ENCODE measurements around the gene ADPRH.

ADPRH gene

DNA sequence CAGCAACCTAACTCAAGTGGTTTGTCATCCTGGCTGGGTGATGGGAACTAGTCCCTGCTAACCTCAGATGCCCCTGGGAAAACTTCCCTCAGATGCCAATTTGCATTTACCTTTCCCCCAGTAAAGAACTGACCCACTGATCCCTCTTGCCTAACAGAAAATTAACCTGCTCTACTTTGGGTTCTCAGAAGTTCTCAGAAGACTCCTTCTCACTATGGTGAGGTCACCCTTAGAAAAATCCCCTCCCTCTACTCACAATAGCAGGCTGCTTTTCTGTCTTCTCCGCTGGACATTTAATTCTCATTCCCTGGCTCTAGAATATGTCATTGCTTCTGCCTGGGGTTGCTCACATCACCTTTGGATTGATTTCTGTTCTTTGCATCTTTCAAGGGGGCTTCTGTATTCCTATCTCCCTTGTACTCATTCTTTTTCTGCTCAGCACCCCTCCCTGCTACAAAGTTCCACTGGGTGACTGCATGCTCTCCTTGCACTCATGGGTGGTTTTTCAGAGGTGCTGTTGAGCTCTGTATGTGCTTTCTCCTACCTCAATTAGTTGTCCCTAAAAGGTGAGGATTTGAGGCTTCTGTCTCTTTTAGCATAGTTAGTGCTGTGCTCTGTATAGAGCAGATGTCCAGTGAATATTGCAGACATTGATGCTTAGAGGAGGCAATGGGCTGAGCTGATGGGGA, 19.3 kb downstream of the ADPRH start:
- DNase-seq (ENCODE audit: low read depth) = no peak

DNA sequence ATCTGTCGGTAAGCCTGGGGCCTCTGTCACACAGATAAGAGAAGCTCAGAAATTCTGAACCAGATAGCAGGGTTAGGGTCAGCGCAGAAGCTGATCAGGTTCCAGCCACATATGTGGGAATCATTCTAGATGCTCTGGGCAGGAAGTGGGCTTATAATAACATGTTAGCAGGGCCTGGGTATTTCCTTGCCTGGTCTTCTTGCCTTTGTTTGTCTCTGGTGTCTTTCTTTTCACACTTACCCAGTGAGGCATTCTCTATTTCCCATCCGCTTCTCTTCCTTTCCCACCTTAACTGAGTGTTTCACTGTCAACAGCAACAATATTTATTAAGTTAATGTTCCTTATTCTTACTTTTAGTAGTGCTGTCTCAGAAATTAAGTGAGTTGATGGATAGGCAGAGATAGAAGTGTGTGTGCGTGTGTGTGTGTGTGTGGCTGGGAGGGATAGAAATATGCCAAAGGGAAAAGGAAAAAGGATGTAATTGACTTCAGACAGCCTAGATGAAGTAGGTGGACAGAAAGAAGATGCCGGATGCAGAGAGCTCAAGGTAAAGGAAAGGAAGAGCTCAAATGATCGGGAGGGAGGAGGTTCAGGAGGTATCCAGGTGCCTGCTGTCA, 20.4 kb downstream of the ADPRH start:
- no peak for DNase-seq (ENCODE audit: low read depth)

DNA sequence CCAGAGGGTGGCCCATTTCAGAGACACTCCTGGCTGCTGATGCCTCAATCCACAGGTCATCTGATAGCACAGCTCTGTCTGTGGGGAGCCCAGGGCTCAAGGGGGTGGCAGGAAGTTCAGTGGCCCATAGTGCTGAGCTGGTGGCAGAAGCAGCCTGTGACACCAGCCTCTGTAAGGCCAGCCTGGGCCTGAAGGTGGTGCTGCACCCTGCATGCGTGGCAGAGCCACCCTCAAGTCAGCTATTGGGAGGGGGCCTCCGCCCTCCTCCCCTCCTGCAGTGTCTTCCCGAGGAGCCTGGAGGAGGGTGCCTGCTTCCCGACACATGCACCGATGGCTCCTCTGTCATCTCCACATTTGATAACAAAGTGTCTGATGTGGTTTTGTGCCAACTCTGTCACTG, 21.4 kb downstream of the ADPRH start:
- no peak for DNase-seq (ENCODE audit: low read depth)

DNA sequence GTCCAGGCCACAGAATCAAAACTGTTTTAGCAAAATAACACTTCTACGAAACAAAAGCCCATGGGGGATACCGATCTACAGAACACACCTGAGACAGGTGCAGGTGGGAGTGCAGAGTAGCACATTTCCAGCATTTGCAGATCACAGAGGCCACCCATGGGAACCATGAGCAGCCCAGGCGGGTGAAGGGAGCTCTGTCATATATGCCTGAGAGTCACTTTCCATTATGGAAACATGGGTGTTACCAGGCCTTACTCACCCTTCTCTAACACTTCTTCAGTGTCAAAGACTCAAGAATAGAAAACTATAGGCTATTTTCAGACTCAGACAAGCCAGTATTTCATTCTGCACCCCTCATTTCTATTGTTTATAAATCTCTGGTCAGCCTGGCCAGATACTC, 21.9 kb downstream of the ADPRH start:
- DNase-seq (ENCODE audit: low read depth) = no peak

DNA sequence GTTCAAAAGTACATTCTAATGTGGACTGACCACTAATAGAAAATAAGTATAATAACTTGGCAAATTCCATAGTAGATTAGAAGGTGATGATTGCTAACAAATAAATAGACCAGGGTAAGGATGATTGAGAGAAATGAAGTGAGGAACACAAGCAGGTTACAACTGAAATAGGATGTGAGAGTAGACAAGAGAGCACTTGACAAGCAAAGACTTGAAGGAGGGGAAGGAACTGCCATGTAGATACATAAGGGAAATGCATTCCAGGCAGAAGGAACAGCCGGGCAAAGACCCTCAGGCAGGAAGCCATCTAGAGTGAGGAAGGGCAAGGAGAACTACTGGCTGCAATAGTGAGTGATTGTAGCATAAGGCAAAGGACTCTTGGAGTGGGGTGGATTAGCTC, 23.4 kb downstream of the ADPRH start:
- DNase-seq (ENCODE audit: low read depth) = no peak

DNA sequence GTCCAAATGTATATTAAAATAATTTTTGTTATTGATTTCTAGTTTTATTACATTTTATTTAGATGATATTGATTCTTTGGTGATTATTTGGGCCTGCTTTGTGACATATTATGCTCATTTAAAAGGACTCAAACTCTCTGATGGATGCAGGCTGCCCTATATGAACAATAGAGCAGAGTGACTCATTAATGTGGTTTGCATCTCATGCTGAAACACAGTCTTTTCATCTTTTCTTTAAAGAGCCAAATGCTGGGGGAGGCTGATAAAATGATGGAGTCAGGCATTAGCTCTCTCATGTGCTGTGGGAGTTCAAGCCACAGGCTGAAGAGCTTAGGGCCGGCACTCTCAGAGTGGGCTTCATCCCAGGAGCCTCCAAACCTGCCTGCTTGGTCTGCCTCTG, 25.6 kb downstream of the ADPRH start:
- DNase-seq (ENCODE audit: low read depth) = peak; percentile 35

DNA sequence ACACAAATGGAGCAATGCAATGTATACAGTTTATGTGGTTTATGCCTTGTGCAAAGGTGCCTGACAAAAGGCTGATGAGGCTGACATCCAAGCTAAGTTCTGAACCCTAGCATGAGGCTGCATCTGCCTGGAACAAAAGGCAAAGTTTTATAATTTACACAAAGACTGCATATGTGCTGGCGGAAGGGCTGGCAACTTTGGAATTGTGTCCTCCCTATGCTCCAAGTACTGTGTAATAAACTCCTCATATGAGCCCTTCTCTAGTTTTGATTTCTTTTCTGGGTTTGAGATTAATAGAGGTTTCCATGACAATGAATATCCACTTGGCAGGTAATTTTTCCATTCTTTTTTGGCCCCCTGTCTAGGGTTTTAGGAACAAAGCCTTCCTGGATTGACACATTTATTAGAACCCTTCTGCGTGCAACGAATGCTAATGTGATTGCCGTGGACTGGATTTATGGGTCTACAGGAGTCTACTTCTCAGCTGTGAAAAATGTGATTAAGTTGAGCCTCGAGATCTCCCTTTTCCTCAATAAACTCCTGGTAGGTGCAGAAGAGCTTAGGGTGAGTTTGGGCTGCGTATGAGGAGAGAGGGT, 29.2 kb downstream of the ADPRH start:
- DNase-seq (ENCODE audit: low read depth) = no peak

DNA sequence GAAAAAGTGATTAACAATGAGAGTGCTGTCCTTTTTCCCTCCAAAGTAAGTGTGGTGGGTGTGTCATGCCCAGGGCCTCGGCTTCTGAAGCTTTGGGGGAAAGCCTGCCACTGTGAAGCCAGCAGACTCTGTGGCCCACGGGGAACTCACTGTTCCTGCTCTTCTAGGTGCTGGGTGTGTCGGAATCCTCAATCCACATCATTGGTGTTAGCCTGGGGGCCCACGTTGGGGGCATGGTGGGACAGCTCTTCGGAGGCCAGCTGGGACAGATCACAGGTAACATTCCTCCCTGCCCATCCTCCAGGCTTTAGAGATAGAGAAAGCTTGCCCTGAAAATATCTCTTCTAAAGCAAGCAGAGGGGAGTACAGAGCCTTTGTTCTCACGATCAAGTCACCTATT, 30.0 kb downstream of the ADPRH start:
- no peak for DNase-seq (ENCODE audit: low read depth)

DNA sequence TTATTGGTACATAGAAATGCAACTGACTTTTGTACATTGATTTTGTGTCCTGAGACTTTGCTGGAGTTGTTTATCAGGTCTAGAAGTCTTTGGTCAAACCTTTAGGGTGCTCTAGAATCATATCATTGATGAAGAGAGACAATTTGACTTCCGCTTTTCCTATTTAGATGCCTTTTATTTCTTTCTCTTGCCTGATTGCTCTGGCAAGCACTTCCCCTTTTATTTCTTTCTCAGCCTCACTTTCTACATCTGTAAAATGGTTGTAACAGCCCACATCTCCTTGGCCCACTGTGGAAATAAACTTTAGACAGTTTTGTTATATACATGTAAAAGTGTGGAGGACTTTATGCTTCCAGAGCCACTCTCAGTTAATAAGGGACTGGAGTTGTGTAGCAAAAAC, 32.4 kb downstream of the ADPRH start:
- no peak for DNase-seq (ENCODE audit: low read depth)

DNA sequence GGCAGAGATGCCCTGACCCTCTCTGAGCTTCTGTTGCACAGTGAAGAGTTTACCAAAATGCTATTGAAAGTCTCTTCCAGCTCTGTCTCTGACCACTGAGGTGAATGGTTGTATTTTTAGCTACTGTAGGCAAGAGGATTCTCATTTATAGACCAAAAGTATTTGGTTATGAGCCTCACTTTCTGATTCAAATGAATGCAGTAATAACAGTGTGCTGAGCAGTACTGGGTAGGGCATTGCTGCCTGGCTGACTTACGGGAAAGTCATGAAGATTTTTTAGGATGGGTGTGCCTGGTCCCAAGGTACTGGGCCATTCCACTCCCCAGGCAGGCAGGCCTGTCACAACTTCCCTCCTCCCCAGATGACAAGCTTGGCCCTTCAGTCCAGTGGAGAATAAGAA, 33.9 kb downstream of the ADPRH start:
- no peak for DNase-seq (ENCODE audit: low read depth)

DNA sequence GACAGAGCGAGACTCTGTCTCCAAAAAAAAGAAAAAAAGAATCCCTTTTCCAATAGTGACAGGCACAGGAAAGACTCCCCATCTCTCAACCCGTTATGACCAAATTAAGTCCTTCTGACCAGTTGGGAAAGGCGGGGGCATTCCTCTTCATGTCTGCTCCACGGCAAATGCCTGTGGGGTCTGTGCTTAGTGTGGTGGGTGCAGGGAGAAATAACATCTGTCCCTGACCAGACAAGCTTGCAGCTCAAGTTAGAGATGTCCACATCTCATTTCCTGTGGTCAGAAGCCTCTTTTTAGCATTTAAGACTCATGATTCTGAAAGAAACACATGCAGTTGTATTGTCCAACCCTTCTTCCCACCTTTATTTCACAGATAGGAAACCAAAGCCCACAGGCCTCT, 34.6 kb downstream of the ADPRH start:
- DNase-seq (ENCODE audit: low read depth) = no peak

DNA sequence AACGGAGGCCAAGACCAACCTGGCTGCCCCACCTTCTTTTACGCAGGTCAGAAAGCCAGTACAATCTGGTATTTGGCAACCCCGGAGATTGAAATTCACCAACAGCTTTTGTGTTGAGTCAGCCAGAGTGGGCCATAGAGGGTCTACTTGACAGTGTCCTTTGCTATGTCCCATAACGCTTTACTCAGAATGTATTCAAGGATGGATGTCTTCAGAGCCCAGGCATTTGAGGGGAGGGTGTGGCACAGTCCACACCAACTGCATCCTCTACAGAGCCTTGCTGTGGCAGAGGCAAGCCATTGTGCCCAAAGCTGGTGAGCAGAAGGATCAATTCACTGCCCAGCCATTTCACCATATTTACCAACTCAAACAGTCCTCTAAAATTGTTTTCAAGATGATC, 36.8 kb downstream of the ADPRH start:
- no peak for DNase-seq (ENCODE audit: low read depth)

DNA sequence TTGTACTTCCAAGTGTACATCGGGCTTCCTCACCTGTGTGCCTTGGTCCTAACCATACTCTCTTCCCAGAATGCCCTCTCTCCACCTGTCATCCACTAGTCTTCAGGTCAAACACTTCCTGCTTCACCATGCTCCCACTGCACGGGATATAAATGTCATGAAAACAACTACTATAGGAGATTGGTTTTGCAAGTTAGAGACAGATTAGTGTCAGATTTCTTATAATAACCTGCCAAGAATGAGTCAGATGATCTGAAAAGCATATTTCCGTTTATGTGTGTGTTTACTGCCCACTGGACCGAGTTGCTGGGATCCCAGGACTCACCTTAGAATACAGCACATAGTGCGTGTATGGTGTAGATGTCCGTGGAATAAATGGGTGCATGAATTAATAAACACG, 39.8 kb downstream of the ADPRH start:
- no peak for DNase-seq (ENCODE audit: low read depth)

DNA sequence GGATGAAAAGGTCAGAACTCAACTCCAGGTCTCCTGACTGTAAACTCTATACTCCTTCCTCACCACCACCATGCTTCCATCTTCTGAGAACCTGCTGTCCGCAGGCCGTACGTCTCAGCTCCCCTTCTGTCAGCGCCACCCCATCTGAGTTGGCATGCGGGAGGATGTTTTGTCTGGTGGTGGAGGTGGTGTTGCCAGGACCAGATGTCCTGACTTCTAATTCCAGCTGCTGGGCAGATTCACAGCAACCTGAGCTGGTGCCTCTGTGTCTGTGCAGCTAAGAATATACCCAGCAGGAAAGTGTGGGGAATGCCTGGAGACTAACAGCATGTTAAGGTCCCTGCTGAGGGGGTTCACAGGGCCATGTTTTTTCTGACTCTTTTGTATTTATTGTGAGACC, 41.6 kb downstream of the ADPRH start:
- no peak for DNase-seq (ENCODE audit: low read depth)

DNA sequence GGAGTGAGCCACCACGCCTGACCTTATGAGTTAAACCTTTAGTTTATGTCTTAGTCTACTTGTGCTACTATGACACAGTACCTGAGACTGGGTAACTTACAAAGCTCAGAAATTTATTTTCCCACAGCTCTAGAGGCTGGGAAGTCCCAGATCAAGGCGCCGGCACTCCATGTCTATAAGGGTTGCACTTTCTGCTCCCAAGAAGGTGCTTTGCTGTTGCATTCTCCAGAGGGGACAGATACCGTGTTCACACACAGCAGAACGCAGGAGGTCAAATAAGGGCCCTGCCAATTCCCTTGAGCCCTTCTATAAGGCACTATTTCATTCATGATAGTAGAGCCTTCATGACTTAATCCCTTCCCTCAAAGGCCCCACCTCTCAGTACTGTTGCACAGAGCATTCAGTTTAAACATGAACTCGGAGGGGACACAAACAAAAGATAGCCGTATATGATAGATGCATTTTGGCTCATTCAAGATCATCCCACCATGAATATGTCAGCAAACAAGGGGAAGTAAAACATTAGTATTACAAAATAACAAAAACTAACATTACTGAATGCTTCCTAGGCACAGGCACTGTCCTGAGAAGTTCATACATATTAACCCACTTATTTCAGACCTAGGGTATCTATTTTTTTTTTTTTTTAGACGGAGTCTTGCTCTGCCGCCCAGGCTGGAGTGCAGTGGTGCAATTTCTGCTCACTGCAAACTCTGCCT, 44.9 kb downstream of the ADPRH start:
- DNase-seq (ENCODE audit: low read depth) = no peak

DNA sequence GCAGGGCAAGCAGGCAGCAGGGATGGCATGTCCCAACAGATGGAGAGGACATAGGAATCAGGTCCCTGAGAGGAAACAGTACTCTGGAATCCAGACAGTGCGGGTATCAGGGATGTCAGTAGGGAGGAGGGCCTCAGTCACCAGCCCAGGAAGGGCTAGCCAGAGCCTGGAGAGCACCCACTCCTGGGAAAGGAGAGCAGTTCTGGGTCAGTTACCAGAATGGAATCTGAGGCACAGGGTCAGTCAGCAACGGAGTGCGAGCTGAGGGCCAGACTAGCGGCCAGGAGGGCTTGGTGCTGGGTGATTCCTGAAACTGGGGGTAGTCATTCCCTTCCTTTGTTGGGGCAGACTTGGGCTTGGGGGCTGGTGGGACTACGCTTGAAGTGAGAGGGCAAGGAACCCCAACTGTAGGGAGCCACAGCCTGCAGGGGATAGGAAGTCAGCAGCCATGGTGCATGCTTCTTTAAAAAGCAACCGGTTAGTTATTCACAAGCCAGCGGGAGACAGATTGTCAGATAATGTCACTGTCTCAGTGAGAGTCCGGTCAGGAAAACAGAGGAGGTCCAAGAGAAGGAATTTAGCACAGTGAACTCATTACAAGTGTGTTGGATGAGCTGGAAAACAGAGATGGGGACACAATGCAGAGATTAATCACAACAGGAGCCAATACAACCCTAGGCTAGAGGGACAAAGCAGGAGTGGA, 46.3 kb downstream of the ADPRH start:
- no peak for DNase-seq (ENCODE audit: low read depth)

DNA sequence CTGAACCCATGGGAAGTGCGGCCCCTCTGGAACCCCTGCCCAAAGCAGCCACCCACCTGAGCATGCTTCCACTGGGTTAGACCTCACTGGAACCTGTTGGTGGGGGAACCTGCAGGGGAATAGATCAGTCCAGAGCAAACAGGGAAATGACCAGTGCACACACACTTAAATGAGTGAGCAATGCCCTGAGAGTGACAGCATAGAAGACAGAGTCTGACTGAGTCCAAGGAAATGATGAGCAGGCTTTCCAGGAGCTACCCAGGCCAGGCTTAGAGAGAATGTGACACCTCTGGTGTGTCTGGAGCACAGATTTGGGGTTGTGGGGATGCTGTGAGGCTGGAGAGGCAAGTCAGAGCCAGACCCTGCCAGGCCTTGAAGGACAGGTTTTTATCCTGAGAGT, 46.9 kb downstream of the ADPRH start:
- no peak for DNase-seq (ENCODE audit: low read depth)

DNA sequence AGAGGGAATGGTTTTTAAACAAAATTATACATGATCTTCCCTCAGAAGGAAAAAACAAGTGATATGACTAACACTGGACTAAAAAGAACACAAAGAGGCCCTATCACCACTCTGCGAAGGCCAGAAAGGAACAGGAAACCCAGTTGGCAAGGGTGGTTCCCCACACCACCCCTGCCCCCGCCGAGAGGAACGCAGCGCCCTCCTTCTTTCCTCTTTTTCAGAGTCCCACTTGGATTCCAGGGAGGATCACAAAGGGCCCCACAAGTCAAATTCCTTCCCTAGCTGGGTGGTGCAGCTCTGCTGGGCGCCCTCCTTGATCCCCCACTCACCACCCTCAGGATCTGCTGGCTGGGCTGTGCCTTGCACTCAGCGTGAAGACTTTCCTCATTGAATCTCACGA, 48.2 kb downstream of the ADPRH start:
- DNase-seq (ENCODE audit: low read depth) = no peak

DNA sequence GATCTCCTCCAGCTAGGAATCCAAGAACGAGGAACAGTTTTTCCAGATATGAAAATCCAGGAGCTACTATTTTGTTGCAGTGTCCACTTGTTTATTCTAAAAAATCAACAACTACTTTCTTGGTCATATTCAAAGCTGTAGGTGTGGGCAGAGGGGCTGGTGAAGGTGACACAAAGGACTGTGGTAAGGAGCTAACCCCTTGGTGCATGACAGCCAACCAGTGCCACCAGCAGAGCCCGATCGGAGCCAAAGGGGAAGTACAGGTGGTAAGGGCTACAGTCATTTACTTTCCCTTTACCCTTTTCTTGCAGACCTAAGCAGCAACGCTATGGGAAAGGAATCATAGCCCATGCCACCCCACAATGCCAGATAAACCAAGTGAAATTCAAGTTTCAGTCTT, 49.1 kb downstream of the ADPRH start:
- DNase-seq (ENCODE audit: low read depth) = no peak

DNA sequence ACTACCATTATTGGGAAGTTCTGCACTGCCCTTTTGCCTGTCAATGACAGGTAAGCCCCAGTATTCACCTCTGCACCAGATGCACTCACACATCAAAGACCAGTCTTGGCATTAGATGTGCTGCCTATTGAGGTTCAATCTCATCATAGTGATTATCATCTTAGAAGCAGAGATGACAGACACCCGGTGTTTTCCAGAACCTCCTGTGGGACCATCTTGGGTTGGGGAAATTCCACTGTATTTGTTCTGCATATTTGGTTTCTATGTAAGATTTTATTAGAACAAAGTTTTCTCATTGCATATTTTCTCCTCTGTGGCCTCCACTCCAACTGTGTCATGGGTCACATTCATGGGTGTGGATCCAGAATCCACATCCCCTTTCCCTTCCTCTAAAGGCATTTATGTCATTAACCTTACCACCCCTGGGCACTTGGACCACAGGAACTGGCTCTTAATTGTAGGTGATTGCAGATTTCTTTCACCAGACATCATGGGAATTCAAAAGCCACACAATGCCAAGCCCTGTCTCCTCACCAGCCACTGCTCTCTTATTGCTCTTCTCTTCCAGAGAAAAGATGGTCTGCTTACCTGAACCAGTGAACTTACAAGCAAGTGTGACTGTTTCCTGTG, 49.6 kb downstream of the ADPRH start:
- no peak for DNase-seq (ENCODE audit: low read depth)

DNA sequence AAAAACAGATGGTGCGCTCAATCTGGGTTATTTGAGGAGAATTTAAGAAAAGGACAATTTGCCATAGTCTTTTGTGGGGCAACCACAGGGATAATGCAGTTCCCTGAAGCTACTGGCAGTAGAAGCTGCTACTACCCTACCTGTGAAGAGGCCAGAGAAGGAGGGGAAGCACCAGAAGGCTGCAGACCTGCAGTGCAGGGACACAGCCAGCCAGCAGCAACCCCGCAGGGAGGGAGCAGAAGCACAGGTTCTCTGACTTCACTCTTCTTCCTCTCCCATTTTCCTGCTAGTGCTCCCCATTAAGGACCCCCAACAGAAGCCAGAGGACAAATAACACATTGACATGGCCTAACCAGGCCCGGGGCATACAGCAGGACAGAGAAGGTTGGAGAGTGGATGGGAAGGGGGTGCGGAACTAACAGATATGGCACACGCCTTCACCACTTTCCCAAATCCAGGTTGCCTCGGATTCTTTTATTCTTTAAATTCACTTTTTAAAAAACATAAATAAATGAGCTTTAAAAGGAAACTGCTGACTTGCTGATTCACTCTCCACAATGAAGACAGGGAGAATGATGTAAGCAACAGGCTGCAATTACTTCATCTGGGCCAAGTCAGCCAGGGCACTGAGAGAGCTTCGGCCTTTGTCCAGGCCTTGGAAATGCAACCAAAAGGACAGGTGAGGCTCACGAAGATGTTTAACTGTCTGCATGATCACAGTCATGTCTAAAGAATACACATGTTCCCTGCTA, 51.0 kb downstream of the ADPRH start:
- no peak for DNase-seq (ENCODE audit: low read depth)

All from HS-5 (cell line).